Measurements from ENCODE around the gene POLA1. TPM values are rescaled to one million over a fixed set of nuclear protein-coding genes. Genes with fewer than 3 reads are reported as not detected.
"Not testable (repeated sequence)": the region's sequence is repeated elsewhere in the genome, so short reads cannot be mapped to it uniquely, and the experiment has no call there.

POLA1 gene, protein sequence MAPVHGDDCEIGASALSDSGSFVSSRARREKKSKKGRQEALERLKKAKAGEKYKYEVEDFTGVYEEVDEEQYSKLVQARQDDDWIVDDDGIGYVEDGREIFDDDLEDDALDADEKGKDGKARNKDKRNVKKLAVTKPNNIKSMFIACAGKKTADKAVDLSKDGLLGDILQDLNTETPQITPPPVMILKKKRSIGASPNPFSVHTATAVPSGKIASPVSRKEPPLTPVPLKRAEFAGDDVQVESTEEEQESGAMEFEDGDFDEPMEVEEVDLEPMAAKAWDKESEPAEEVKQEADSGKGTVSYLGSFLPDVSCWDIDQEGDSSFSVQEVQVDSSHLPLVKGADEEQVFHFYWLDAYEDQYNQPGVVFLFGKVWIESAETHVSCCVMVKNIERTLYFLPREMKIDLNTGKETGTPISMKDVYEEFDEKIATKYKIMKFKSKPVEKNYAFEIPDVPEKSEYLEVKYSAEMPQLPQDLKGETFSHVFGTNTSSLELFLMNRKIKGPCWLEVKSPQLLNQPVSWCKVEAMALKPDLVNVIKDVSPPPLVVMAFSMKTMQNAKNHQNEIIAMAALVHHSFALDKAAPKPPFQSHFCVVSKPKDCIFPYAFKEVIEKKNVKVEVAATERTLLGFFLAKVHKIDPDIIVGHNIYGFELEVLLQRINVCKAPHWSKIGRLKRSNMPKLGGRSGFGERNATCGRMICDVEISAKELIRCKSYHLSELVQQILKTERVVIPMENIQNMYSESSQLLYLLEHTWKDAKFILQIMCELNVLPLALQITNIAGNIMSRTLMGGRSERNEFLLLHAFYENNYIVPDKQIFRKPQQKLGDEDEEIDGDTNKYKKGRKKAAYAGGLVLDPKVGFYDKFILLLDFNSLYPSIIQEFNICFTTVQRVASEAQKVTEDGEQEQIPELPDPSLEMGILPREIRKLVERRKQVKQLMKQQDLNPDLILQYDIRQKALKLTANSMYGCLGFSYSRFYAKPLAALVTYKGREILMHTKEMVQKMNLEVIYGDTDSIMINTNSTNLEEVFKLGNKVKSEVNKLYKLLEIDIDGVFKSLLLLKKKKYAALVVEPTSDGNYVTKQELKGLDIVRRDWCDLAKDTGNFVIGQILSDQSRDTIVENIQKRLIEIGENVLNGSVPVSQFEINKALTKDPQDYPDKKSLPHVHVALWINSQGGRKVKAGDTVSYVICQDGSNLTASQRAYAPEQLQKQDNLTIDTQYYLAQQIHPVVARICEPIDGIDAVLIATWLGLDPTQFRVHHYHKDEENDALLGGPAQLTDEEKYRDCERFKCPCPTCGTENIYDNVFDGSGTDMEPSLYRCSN (N-terminal part only)
- 38.2 and 38.3 TPM in 2 replicates for total RNA-seq

DNA sequence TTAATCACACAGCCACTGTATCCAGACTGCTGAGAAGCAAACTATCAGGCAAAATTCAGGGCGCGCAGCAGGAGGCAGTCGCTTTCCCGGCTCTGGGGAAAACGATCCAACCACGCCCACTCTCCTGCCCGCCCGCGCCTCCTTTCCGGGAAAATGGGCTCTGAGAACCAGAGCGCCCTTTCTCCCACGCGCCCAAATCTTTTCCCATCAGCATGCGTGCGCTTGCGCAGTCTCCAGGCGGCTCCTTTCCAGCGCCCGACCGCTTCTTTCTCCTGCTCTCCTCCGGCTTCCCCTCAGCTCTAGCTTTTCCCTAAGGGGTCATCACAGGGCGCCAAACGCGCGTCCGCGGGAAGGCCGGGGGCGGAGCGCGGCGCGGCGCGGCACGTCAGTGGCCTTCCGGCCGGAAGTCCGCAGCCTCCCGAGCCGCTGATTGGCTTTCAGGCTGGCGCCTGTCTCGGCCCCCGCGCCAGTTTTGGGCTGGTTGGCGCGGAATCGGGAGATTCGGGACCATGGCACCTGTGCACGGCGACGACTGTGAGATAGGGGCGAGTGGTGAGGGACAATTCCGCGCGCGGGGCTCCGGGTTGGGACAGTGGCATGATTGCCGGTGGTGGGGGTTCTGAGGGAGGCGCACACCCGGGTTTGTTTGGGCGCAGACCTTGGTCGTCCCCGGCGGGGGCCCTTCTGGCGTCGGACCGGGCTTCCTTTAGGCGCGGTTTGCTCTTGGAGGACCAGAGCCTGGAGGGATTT is at the start of gene POLA1:
TSS of gene POLA1 (plus strand) at position 466 of the 750 bp plus-strand sequence. CDS start at position 510, 44 bp downstream.
- Mint-ChIP-seq H3K4me3 (peak within 1 kb of the TSS; percentile 90), H3K27ac (peak within 1 kb of the TSS; percentile 89), H3K4me1 (ENCODE audit: low read depth) (peaks cover 28% of the 10 kb centered on the region), H3K9me3 (no peaks in the 10 kb centered on the region), H3K36me3 (ENCODE audit: low read depth) (peaks cover 8% of the 10 kb centered on the region), H3K27me3 (ENCODE audit: insufficient read depth) (peaks cover 4% of the 10 kb centered on the region)
- intact Hi-C loops (cut with micrococcal nuclease): loop anchor here (1.0 to 5.0 kb wide), 4 partner anchors 10 to 181 kb away; partner anchors contain the start of gene PCYT1B
- peak; percentile 74 for DNase-seq (ENCODE audit: low spot score)

DNA sequence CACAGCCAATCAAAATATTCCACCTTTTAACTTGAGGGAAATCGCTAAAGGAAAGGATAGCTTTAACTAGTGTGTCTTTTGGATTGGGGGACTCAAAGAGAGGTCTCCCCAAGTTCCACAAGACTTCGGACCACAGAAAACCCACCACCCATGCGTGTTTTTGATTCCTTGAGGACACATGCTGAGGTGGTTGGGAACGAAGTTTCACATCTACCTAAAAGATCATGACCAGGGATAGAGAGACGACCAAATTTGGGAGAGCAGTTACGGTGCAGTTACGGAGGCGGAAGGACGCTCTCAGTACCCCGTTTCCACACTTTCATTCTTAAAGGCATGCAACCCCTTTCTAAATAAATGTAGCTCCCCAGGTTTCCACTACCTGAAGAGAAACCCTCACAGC is 47.7 kb upstream of the POLA1 start:
- intact Hi-C loops (cut with micrococcal nuclease): loop anchor here (5.0 kb wide), 1 partner anchor 46 kb away; the partner anchor contains the start of gene POLA1
- no peaks in the 10 kb centered on the region for H3K36me3 Mint-ChIP-seq (ENCODE audit: low read depth)
- no peak for DNase-seq (ENCODE audit: low spot score)
- no peak overlapping the region for H3K27ac Mint-ChIP-seq
- no peaks in the 10 kb centered on the region for H3K9me3 Mint-ChIP-seq
- H3K4me3 Mint-ChIP-seq: no peak overlapping the region
- H3K27me3 Mint-ChIP-seq (ENCODE audit: insufficient read depth): peaks cover 25% of the 10 kb centered on the region
- H3K4me1 Mint-ChIP-seq (ENCODE audit: low read depth): peaks cover 15% of the 10 kb centered on the region

DNA sequence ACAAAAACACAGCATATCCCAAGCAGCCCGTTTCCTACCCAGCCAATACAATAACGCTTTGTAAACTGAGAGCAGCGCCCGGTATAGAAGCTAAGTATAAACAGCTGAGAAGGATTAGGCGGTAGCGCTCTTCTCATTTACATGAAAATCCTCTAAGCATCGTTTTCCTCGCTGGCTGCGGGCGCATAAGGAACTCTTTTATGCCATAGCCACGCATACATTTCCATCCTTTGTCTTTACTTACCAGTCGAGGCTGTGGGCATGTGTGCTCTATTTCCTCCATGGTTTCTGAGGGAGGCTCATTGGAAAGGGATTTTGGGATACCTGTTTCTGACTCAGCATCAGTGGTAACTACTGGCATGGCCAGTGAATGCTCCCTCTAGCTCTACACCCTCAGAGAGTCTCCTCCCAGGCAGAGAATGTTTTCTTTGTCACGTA is 47.0 kb upstream of the POLA1 start:
- peaks cover 25% of the 10 kb centered on the region for H3K27me3 Mint-ChIP-seq (ENCODE audit: insufficient read depth)
- no peaks in the 10 kb centered on the region for H3K9me3 Mint-ChIP-seq
- intact Hi-C loops (cut with micrococcal nuclease): loop anchor here (5.0 kb wide), 1 partner anchor 46 kb away; the partner anchor contains the start of gene POLA1
- H3K4me3 Mint-ChIP-seq: peak overlapping the region; percentile 69
- peaks cover 15% of the 10 kb centered on the region for H3K4me1 Mint-ChIP-seq (ENCODE audit: low read depth)
- no peaks in the 10 kb centered on the region for H3K36me3 Mint-ChIP-seq (ENCODE audit: low read depth)
- H3K27ac Mint-ChIP-seq: no peak overlapping the region
- no peak for DNase-seq (ENCODE audit: low spot score)

DNA sequence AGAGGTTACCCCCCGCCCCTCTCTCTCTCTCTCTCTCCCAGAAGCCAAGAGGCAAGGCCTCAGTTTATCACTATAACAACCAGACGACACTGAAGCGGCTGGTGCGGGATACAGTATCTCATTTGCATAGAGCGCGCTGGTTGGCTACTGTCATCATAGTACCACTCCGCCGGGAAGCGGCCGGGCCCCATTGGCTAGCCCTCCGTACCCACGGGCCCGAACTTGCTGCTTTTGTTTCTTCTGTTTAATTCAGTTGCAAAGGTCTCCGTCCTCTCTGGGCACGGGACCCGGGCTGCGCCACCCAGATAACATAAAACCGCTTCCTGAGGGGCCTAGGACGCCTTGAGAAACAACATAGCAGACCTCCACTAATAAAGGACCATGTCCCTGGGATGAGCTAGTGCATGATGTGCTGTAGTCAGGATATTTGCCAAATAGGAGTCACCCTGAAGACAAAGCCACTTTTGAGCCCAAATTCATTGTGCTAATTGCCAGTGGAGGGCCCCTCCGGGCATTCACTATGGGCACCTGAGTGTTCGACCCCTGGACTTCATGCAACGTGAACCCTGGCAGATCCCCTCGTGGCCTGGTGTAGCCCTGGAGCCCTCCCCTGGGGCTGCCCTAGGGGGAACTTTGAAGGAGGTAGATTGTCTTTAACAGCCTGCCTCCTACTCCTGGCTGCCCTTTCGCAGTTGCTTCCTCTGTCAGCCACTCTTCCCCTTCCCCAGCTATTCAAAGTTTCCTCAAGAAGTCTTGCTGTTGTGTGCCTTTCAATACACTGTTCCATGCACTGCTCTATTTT is 46.3 kb upstream of the POLA1 start, which contains the start of gene PCYT1B:
TSS of gene PCYT1B (minus strand) at position 91 of the 802 bp plus-strand sequence. CDS start 242 bp downstream, outside the sequence.
- Mint-ChIP-seq H3K36me3 (ENCODE audit: low read depth) (no peaks in the 10 kb centered on the region), H3K4me1 (ENCODE audit: low read depth) (peaks cover 15% of the 10 kb centered on the region), H3K27me3 (ENCODE audit: insufficient read depth) (peaks cover 22% of the 10 kb centered on the region), H3K4me3 (peak within 1 kb of the TSS; percentile 69), H3K9me3 (no peaks in the 10 kb centered on the region), H3K27ac (no peak within 1 kb of the TSS)
- intact Hi-C loops (cut with micrococcal nuclease): loop anchor here (5.0 kb wide), 1 partner anchor 45 kb away; the partner anchor contains the start of gene POLA1
- DNase-seq (ENCODE audit: low spot score): peak; percentile 63

DNA sequence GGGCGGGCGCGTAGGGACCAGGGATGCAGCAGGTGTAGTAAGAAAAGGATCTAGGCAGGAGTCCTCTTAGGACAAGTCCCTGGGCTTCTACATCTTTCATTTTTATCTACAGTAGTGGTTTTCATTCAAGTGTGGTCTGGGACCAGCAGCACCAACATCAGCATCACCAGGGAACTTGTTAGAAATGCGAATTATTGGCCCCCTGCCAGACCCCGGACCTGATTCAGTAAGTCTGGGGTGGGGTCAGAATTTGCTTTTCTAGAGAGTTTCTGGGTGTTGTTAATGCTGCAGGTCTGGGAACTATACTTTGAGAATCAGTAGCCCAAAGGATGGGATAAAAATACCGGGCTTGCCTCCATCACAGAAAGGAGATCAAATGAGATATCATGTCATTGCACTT is 45.2 kb upstream of the POLA1 start:
- Mint-ChIP-seq H3K9me3 (no peaks in the 10 kb centered on the region), H3K36me3 (ENCODE audit: low read depth) (no peaks in the 10 kb centered on the region), H3K27ac (no peak overlapping the region), H3K4me1 (ENCODE audit: low read depth) (peaks cover 15% of the 10 kb centered on the region), H3K4me3 (no peak overlapping the region), H3K27me3 (ENCODE audit: insufficient read depth) (peaks cover 22% of the 10 kb centered on the region)
- no peak for DNase-seq (ENCODE audit: low spot score)
- intact Hi-C loops (cut with micrococcal nuclease): loop anchor here (5.0 kb wide), 1 partner anchor 44 kb away; the partner anchor contains the start of gene POLA1

DNA sequence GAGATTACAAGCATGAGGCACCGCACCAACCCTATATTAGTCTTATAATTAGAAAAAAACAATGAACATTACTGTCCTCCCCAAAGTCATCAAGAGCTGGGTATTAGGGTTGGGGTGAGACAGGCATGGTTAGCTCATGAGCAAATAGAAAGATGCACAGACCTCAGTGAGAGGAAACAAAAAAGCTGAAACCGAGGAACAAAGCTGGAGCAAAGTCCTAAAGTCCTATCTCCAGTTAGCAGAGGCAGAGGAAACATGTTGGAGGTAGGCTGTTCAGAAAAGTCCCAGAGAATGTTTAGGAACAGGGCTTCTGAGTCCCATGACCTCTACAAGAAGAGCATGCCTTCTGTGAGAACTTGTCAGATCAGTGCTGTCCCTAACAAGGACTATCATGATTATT is 41.9 kb upstream of the POLA1 start:
- H3K27ac Mint-ChIP-seq: no peak overlapping the region
- H3K4me3 Mint-ChIP-seq: no peak overlapping the region
- H3K4me1 Mint-ChIP-seq (ENCODE audit: low read depth): peaks cover 13% of the 10 kb centered on the region
- H3K9me3 Mint-ChIP-seq: no peaks in the 10 kb centered on the region
- no peak for DNase-seq (ENCODE audit: low spot score)
- H3K27me3 Mint-ChIP-seq (ENCODE audit: insufficient read depth): peaks cover 17% of the 10 kb centered on the region
- intact Hi-C loops (cut with micrococcal nuclease): no loop called here
- no peaks in the 10 kb centered on the region for H3K36me3 Mint-ChIP-seq (ENCODE audit: low read depth)

DNA sequence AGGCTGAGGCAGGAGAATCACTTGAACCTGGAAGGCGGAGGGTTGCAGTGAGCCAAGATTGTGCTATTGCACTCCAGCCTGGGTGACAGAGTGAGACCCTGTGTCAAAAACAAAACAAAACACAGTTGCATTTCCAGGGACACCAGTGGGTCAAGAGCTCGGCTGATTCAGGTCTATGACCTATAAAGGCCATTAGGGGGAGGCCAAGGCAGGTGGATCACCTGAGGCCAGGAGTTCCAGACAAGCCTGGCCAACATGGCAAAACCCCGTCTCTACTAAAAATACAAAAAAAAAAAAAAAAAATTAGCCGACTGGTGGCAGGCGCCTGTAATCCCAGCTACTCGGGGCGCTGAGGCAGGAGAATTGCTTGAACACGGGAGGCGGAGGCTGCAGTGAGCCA is 38.0 kb upstream of the POLA1 start:
- intact Hi-C loops (cut with micrococcal nuclease); H3K27ac Mint-ChIP-seq: not testable (repeated sequence)

DNA sequence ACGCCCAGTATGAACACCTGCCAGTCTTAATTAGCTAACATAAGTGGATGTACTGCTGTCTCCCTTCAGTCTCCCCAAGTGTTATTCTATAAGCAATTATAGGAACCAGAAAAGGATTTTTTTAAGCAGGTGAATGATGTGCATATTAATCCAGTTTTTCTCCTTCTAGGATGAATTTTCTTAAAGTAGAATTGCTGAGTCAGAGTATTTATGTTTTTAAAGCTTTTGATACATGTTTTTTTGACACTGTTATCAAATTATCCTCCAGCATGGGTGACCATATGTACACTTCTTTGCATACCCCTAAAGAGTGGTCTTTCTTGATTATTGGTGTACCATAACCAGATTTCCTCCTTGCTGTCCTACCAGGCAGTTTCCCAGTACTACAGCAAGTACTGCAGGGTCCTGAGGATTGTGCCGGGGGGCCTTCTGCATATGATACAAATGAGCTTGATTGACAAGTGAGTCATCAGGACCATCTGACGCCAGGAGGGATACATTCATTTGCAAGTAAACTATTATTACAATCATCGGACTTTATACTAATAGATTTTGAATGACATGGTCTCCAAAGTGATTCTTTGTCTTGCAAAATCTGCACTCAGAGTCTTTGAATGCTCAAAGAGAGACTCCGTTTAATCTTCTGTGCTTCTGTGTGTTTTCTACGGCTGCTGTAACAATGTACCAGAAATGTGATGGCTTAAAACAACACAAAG is 35.9 kb upstream of the POLA1 start:
- Mint-ChIP-seq H3K27ac (no peak overlapping the region), H3K9me3 (no peaks in the 10 kb centered on the region), H3K4me1 (ENCODE audit: low read depth) (no peaks in the 10 kb centered on the region), H3K36me3 (ENCODE audit: low read depth) (no peaks in the 10 kb centered on the region), H3K27me3 (ENCODE audit: insufficient read depth) (no peaks in the 10 kb centered on the region), H3K4me3 (no peak overlapping the region)
- DNase-seq (ENCODE audit: low spot score): no peak
- intact Hi-C loops (cut with micrococcal nuclease): no loop called here

More for the DNA sequence above, 38.0 kb upstream of the POLA1 start:
- H3K36me3 Mint-ChIP-seq (ENCODE audit: low read depth); DNase-seq (ENCODE audit: low spot score); H3K4me1 Mint-ChIP-seq (ENCODE audit: low read depth); H3K4me3 Mint-ChIP-seq; H3K27me3 Mint-ChIP-seq (ENCODE audit: insufficient read depth); H3K9me3 Mint-ChIP-seq: not testable (repeated sequence)

DNA sequence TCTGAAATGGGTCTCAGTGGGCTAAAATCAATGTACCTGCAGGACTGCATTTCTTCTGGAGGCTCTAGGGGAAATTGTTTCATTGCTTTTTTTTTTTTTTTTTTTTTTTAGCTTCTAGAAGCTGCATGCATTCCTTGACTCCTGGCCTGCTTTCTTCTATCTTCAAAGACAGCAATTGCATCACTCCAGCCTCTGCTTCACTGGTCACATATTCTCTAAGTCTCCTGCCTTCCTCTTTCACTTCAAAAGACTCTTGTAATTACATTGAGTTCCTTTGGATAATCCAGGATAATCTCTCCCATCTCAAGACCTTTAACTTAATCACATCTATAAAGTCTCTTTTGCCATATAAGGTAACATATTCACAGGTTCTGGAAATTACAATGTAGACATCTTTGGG is 35.3 kb upstream of the POLA1 start:
- H3K4me3 Mint-ChIP-seq: no peak overlapping the region
- H3K27ac Mint-ChIP-seq: no peak overlapping the region
- H3K36me3 Mint-ChIP-seq (ENCODE audit: low read depth): no peaks in the 10 kb centered on the region
- H3K4me1 Mint-ChIP-seq (ENCODE audit: low read depth): no peaks in the 10 kb centered on the region
- H3K9me3 Mint-ChIP-seq: no peaks in the 10 kb centered on the region
- peaks cover 1% of the 10 kb centered on the region for H3K27me3 Mint-ChIP-seq (ENCODE audit: insufficient read depth)
- intact Hi-C loops (cut with micrococcal nuclease): no loop called here
- DNase-seq (ENCODE audit: low spot score): no peak

DNA sequence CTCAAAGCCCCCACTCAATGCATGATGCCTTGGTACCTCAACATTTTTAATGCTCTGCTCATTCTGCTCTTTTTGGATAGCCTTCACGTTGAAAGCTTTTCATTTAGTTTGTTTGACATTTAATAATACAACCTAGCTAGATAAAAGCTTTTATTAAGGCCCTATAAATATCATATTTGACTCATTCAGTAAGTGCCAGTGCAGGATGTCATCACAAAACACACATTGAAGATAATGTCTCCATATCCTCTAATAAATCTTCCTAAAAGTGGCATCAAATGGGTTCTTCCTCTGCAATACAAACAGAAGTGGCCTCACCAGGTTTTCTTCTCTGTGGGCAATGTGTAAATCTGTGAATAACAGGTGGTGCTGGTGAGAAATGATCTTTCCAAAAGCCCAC is 34.6 kb upstream of the POLA1 start:
- no peak for DNase-seq (ENCODE audit: low spot score)
- Mint-ChIP-seq H3K4me1 (ENCODE audit: low read depth) (no peaks in the 10 kb centered on the region), H3K36me3 (ENCODE audit: low read depth) (no peaks in the 10 kb centered on the region), H3K9me3 (no peaks in the 10 kb centered on the region), H3K27ac (no peak overlapping the region), H3K27me3 (ENCODE audit: insufficient read depth) (peaks cover 2% of the 10 kb centered on the region), H3K4me3 (no peak overlapping the region)
- intact Hi-C loops (cut with micrococcal nuclease): no loop called here

Measured in activated T-helper 1 cell treated with anti-CD3 and anti-CD28 coated beads, Interleukin-12 subunit alpha, Interleukin-12 subunit beta, Interleukin-2, Interleukin-4 antibody, amounts not matched to agents 30 ng/mL and 10 ng/mL and 1 ng/mL, durations not matched to agents 14 hours and 24 hours and 36 hours (primary cell).